KG1 (cell line): ENCODE data around the gene TCF3.

Source experiments
- DNase-seq: peaks from one replicate; lab custom pipeline; 2025; lab: John Stamatoyannopoulos, UW

TCF3 gene

DNA sequence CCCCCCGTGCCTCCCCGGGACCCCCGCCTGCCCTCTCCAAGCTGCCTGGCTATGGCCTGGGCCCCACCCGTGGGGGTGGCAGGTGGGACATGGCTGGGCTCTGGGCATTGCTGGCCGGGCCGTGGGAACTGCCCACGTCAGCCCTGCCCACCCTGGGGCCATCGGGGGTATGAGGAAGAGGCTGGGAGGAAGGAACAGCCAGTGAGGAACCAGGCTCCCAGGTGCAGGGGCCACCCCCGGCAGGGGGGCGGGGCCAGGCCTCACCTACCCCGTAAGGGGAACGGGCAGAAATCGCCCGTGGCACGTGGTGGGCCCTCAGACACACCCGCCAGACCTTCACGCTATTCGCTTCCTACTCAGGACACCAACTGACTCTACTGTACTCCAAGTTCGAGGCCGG, 22.4 kb downstream of the TCF3 start:
- DNase-seq: no peak

DNA sequence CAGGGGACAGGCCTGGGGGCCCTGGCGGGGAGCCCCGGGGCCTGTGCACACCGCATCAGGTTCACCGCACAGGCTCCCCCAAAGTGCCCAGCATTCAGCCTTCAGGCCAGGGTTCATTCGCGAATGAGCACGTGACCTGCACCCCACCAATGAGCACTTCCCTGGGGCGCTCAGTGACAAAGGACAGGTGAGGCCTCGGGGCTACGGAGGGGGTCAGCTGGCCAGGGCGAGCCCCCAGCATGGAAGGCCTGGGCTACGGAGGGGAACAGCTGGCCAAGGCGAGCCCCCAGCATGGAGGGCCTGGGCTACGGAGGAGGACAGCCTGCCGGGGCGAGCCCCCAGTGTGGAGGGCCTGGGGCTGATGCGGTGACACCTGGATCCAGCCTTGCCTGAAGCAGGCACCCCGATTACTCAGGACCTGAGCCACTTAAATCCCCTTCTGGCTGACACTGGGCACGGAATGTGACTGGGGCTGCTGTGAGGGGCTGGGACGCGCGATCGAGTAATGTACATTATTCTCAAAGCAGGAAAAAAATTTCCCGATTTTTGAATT, 23.1 kb downstream of the TCF3 start:
- DNase-seq: no peak

DNA sequence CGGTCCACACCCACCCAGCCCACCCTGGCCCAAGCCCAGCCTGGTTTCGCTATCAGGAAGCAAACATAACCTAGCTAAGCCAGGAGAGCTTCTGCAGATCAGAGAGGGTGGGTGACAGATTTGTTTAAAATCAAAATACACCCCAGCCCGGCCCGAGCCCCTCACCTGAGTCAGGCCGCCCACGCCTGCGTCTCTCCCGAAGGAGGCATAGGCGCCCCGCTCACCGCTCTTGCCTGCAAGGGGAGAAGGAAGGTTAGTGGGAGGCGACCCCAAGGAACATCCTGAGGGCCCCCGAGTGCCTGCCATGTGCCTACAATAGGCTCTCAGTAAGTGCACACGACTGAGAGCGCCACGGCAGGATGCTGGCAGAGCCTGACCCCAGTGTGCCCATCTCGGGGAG, 25.2 kb downstream of the TCF3 start:
- no peak for DNase-seq

DNA sequence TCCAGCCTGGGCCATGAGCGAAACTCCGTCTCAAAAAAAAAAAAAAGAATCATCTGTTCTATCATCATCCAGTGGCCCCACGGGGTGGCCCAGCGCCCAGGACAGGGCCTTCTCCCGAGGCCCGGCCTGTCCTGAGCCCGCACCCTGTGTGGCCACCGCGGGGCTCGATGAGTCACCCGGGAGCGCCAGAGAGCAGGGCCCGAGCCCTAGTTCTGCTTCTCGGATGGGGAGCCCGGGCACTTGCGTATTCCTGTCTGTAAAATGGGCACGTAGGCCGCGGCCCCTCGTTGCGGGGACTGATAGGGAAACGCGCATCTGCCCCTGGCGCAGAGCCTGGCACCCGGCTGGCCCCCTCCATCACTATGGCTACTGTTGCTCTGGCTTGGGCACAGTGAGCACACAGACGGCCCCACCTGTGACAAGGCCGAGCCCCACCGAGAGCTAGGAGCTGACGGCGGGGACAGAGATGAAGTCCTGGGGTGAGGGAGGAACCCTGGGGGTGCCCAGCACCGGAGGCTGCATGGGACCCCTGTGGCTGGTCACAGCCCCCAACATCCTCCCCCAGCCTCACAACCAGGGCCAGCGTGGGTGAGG, 25.9 kb downstream of the TCF3 start:
- DNase-seq: no peak

DNA sequence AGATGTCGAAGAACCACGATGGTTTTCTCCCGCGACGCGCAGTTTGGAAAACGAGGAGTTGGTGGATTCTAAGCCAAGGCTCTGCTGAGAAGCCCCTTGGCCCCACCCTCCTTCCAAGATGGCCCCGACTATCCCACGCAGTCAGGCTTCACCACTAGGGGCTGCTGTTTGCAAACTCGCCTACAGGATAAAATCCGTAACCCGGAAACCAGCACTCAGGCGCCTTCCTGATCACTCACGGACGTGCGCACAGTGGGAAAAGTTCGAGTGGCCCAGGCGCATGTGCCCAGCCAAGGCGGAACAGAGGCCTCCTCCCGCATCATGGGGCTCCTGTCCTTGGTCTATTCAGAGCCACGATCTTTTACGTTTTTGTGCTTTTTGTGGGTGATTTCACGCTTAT, 28.0 kb downstream of the TCF3 start:
- DNase-seq: no peak

DNA sequence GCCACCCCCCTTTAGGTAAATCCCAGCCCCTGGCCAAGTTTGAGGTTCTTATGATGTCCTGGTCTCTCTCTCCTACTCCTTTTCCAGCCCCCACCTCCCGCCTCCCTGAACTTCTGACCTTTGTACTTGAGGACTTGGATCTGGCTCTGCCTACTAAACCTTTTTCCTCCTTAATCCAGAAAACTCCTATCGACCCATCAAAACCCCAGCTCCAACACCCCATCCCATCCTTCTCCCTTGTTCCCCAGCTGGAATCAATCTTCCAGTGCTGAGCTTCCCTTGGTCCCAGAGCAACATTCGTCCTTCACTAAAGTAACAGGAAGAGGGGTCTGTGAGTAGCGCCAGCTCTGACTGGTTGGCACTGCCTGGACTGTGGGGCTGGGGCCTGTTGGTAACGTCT, 29.9 kb downstream of the TCF3 start:
- DNase-seq: no peak

DNA sequence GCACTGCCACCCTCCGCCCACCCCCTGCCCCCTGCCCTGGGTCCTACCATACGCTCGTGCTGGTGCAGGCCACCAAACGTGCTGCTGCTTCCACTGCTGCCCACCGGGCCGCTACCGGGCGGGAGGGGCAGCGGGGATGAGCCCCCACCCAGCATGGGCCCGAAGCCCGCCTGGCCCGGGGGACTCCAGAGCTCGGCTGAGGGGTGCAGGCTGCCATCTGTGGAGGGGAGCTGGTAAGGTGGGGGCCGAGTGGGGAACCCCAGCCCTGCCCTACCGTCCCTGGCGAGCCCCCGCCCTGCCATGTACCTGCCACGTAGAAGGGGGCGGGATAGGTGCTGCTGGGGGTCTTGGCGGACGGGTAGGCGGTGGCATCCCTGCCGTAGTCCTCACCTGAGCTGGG, 30.4 kb downstream of the TCF3 start:
- no peak for DNase-seq

DNA sequence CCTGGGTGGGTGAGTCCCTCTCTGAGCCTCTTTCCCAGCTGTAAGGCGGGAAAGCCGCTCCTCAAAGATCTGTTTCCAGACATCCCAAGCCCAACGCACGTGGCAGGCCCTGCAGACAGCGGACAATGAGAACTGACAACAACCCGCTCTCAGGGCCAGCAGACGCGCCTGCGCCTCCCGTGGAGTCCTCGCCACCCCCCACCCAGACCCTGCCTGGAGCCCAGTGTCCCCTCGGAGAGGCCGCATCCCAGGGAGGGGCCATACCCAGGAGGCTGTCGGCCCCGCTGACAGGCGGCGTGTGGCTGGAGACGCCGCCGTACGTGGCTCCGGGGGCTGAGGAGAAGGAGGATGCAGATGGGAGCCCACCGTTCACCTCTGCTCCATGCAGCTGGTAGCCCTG, 30.8 kb downstream of the TCF3 start:
- no peak for DNase-seq

DNA sequence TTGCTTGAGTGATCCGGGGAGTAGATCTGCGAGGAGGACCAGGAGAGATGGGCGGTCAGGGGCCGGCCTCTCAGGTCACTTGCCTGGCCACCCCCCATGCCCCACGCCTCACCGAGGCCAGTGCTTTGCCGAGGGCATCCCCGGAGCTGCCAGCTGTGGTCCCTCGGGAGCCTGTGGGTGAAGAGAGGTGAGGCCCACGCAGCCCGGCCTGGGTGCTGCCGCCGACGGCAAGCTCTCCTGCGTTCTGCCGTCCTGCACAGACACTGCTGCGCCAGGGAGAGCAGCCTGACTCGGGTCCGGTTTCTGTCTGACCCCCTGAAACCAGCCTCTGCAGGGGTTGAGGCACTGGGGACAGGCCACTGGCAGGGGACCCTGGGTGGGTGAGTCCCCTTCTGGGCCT, 31.4 kb downstream of the TCF3 start:
- no peak for DNase-seq

DNA sequence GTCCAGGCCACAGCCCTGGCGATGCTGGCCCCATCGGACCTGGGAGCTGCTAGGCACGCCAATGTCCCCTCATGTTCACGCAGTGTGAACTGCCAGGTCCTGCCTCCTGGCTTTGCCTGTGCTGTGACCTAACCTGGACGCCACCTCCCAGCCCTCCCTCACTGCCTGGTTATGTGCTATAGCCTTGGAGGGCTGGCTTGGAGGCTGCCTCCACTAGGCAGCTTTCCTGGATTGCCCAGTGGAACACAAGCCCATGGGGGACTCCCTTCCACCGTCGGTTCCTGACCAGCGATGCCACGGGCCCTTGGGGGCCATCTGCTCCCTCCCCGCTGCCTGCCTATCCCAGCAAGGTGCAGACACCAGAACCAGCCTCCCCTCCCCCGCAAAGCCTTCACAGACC, 31.9 kb downstream of the TCF3 start:
- DNase-seq: no peak

DNA sequence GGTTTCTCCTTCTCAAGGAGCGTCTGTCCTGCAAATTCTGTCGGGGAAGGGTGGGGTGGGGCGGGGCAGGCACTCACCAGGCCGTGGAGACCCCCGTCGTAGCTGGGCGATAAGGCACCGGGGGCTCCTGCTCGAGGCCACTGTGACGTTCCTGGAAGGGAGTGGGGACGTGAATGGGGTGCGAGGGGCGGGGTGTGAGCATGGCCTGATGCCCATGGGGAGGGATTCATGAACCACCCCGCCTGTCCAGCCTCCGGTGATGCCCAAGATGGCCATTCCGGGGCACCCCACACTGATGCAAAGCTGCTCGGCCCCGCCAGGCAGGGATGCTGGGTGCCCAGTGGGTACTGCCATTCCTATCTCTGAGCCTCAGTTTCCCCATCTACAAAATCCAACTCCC, 32.7 kb downstream of the TCF3 start:
- DNase-seq: no peak

DNA sequence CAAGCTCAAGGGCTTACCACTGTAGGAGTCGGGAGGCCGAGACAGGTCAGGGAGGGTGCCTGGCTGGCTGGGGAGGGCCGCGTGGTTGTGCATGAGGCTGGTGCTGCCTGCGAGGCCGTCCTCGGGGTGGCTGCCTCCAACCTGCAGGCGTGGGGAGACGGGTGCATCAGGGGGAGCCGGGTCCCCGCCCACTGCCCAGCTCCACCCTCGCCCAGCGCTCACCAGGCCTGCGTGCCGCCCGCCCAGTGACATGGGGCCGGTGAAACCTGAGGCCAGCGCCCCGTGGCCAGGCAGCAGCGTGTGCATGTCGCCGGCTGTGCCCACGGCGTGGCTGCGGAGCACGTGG, 33.3 kb downstream of the TCF3 start:
- no peak for DNase-seq

DNA sequence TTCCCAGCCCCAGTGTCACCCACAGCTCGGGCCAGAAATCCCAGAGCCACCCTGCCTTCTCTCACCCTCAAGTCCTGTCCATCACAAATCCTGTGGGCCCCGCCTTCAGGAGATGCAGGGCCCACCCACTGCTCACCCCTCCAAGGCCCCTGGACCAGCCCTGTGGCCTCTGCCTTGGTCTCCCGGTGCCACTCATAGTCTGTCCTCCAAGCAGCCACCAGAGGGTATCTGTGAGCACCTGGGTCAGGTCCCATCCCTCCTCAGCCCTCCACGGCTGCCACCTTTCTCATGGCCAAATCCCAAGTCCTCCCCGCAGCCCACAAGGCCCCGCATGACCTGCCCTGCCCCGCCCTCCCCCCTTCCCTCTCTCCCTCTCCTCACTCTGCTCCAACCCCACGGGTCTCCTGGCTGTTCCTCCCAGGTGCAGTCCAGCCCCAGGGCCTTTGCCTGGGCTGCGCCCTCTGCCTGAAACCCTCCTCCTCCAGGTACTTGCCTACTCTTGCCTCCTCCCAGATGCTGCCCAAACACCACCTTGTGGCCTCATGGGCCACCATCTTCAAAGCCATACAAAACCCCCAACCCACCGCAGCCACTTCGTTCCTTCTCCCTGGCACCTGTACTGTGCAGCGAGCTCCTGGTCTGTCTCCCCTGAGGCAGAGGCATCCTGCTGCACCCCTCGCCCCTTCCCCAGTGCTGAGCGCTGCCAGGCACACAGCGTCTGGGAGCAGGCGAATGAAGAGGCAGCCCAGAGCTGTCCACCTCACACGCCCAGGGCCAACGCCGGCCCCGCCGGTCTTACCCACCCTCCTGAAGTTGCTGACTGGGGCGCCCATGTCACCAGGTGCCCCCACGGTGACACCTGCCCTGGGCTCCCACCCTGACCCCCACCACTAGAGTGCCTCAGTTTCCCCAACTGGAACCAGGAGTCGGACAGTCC, 34.0 kb downstream of the TCF3 start:
- DNase-seq: no peak

DNA sequence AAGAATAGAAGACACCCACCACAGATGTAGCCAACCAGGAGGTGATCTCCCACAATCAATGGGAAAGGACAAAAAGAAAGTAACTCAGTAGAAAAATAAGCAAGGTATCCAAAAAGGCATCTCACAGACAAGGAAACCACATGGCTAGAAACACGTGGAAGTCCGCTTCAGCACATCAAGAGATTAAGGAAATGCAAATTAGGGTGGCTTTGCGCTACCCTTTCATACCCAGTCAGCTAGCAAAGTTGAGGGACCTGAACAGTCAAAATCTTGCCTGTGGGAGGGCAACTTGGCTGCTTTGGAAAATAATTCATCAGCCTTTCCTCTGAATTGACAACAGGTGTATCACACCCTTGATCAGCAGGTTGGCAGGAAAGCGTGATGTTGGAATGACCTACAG, 35.5 kb downstream of the TCF3 start:
- DNase-seq: no peak

DNA sequence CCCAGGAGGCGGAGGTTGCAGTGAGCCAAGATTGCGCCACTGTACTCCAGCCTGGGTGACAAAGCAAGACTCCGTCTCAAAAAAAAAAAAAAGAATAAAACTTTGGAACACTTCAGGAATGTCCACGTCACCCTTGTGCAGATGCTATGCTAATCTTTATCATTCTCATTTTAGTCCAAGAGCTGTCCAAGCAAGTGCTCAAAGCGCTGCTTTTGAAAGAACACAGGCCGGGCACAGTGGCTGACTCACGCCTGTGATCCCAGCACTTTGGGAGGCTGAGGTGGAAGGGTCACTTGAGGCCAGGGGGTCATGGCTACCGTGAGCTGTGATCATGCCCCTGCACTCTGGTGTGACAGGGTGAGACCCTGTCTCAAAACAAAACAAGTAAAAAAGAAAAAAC, 36.0 kb downstream of the TCF3 start:
- no peak for DNase-seq

DNA sequence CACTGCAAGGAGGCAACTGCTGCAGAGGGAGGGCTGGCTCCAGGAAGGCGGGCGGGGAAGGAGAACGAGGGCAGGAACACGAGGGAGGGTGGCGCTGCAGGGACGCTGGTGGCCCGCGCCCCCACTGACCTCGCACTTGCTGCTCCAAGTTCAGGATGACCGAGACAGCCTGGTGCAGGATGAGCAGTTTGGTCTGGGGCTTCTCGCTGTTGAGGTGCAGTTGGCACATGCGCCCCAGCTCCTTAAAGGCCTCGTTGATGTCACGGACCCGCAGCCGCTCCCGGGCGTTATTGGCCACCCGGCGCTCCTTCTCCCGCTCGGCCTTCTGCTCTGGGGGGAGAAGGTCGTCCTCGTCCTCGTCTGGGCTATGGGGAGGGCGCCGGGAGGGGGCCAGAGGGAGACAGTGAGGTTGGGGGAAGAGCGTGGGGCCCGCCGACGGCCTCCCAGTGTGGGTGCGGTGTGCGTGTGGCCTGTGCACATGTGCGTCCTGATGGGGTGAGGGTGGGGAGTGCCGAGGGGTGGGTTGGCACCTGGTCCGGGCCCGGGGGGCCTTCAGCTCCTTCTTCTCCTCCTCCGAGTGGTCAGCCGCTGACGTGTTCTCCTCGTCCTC, 37.2 kb downstream of the TCF3 start:
- no peak for DNase-seq

DNA sequence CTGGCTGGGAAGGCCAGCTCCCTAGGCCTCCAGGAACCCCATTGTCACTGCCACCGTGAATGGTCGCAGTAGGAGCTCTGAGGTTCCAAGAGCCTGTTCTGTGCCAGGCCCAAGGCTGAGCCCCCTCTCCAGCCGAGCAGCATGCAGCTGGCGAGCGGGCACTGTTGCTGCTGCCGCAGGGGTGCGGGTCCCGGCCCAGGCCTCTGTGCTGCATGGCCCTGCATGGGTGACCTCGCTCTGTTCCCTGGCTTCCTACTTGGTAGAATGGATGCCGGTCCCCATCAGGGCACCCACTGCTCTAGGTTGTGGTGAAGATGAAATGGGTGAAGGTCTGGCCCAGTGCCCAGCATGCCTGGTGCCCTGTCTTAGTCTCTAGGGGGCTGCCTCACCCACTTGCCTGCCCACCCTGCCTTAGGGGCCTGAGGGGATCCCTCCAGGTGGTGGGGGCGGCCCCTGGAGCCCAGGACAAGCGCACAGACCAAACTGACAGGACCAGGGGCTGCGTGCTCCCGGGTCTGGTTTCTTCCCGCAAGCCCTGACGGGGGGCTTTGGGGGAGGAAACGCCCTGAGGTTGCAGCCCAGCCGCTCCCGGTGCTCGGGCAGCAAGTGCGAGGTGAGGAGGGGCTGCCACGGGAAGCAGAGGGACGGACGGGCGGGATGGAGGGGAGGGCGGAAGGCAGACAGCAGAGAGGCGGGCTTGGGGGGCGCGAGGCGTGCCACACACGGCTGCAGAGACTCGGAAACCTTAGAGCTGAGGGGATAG, 38.4 kb downstream of the TCF3 start:
- no peak for DNase-seq

DNA sequence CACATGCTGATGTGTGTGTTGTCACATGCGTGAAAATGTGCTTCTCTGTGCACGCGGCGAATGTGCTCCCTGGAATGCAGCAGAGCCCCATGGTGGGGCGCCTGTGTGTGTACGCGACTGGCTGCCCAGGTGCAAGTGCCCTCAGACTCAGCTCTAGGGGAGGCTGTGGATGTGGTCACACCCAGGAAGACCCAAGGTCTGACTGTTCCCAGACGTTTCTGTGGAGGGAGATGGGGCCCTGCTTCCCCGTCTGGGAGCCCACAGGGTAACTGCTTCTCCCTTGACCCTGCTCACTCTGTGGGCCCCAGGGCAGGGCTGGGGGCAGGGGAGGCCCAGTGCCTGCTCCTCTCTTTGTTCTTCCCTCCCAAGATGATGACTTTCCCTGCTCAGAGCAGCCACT, 39.3 kb downstream of the TCF3 start:
- DNase-seq: no peak

DNA sequence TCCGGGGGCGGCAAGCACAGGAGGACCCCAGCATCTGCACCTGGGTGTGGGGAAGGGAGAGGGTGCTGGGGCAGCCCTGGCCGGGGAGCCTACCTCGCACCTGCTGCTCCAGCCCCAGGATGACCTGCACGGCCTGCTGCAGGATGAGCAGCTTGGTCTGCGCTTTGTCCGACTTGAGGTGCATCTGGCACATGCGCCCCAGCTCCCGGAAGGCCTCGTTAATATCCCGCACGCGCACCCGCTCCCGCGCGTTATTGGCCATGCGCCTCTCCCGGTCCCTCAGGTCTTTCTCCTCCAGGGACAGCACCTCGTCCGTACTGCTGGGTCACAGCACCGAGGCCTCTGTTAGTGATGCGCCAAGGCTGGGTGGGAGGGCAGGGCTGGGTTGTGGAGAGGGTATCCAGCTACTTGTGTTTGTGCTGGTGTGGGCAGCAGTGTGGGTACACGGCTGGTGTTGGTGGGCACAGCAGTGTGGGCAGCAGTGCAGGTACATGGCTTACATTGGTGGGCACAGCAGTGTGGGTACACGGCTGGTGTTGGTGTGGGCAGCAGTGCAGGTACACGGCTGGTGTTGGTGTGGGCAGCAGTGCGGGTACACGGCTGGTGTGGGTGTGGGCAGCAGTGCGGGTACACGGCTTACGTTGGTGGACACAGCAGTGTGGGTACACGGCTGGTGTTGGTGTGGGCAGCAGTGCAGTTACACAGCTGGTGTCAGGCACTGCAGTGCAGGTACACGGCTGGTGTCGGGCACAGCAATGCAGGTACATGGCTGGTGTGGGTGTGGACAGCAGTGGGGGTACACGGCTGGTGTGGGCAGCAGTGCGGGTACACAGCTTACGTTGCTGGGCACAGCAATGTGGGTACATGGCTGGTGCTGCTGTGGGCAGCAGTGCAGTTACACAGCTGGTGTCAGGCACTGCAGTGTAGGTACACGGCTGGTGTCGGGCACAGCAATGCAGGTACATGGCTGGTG, 40.0 kb downstream of the TCF3 start:
- DNase-seq: no peak

DNA sequence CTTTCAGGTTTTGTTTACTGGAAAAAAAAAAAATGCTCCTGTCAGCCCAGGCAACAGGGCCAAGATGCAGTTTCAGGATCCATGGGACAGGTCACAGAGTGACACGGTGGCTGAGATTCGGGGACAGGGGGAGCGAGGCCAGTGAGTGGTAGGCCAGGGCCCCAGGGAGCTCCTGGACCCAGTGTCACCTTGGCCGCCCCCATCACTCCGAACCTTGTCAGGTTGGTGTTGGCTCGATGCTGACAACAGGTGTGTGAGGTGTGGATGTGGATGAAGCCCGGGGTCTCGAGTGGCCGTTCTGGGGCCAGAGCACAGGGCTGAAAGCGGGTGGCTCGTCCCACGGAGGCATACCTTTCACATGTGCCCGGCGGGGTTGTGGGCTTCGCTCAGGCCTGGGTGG, 41.1 kb downstream of the TCF3 start:
- DNase-seq: no peak

DNA sequence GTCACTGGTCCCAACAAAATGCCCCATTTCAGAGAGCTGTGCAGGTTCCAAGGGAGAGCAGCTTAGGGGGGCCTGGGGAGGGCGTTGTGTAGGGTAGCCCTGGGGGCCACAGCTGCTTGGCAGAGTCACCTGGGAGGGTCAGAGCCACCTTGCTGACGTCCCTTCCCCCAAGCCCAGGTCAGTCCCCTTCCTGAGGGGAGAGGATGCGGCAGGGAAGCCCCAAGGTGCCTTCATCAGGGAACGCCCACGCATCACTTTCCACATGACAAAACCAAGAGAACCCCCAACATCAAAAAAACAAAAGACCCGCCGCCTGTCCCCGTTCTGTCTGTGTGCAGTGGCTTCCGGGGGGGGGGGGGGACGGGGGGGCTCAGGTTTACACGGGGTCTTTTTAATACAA, 41.8 kb downstream of the TCF3 start:
- DNase-seq: no peak
